HepG2 (cell line): Measurements from ENCODE around the gene ZNF431. TPM values are rescaled to one million over a fixed set of nuclear protein-coding genes. Genes with fewer than 3 reads are reported as not detected.

ENCODE experiments used
- BCL6 ChIP-seq: IDR thresholded peaks from 2 replicates; pipeline ENCODE4 v1.6.1; 2016; ENCODE audit warnings: missing genetic modification reagents, missing compliant biosample characterization
- CAMTA2 ChIP-seq: sonication (generic); formaldehyde crosslinking; IDR thresholded peaks from 2 replicates; pipeline ENCODE4 v1.4.0; 2020; ENCODE audit warnings: mild to moderate bottlenecking, missing genetic modification reagents, borderline replicate concordance
- DPF2 ChIP-seq: sonication (generic); formaldehyde crosslinking; IDR thresholded peaks from 2 replicates; pipeline ENCODE4 v1.4.0; 2020; ENCODE audit warnings: mild to moderate bottlenecking, low read depth, missing genetic modification reagents, borderline replicate concordance
- EED ChIP-seq: sonication (generic); formaldehyde crosslinking; IDR thresholded peaks from 2 replicates; pipeline ENCODE4 v1.5.0; 2020; ENCODE audit warnings: mild to moderate bottlenecking, missing genetic modification reagents
- EHMT2 ChIP-seq: fragments of 200-600 bp; sonication (generic); IDR thresholded peaks from 2 replicates; pipeline ENCODE4 v1.7.0; 2017; ENCODE audit warnings: antibody characterized with exemption, low read depth, low read length, borderline replicate concordance
- ELF3 ChIP-seq: IDR thresholded peaks from 2 replicates; pipeline ENCODE4 v1.6.1; 2016; ENCODE audit warnings: missing genetic modification reagents, missing compliant biosample characterization
- ELF4 ChIP-seq: sonication (generic); formaldehyde crosslinking; IDR thresholded peaks from 2 replicates; pipeline ENCODE4 v1.5.0; 2020; ENCODE audit warnings: missing genetic modification reagents, mild to moderate bottlenecking, moderate library complexity, borderline replicate concordance
- GPN1 ChIP-seq: sonication (generic); formaldehyde crosslinking; IDR thresholded peaks from 2 replicates; pipeline ENCODE4 v1.5.1; 2020; ENCODE audit warnings: missing genetic modification reagents, borderline replicate concordance
- HNRNPK ChIP-seq: fragments of 200-400 bp; formaldehyde crosslinking; IDR thresholded peaks from 2 replicates; pipeline ENCODE4 v1.6.1; 2018; ENCODE audit warnings: low read length, low read depth, moderate library complexity, mild to moderate bottlenecking; ENCODE audit not compliant: poor library complexity, severe bottlenecking
- JUN ChIP-seq: sonication (generic); formaldehyde crosslinking; IDR thresholded peaks from 2 replicates; pipeline ENCODE4 v1.4.0; 2020; ENCODE audit warnings: mild to moderate bottlenecking, missing genetic modification reagents
- LCORL ChIP-seq, 2 experiments: fragments of 450-650 bp in 1 of 2; sonication (generic) in 1 of 2; formaldehyde crosslinking in 1 of 2; IDR thresholded peaks; 2 replicates each; pipeline versions ENCODE4 v1.5.0 to v1.6.1; 2017 to 2020; ENCODE audit warnings: antibody characterized with exemption in 1 of 2, missing genetic modification reagents in 1 of 2
- SAFB2 ChIP-seq: sonication (generic); formaldehyde crosslinking; IDR thresholded peaks from 2 replicates; pipeline ENCODE4 v1.5.1; 2020; ENCODE audit warnings: missing genetic modification reagents, low read depth, mild to moderate bottlenecking, borderline replicate concordance
- STAT5B ChIP-seq: sonication (generic); formaldehyde crosslinking; IDR thresholded peaks from 2 replicates; pipeline ENCODE4 v1.4.0; 2020; ENCODE audit warnings: missing genetic modification reagents
- ZFP37 ChIP-seq: sonication (generic); formaldehyde crosslinking; IDR thresholded peaks from 2 replicates; pipeline ENCODE4 v1.4.0; 2020; ENCODE audit warnings: missing genetic modification reagents, borderline replicate concordance
- ZNF335 ChIP-seq: sonication (generic); formaldehyde crosslinking; IDR thresholded peaks from 2 replicates; pipeline ENCODE4 v1.4.0; 2020; ENCODE audit warnings: missing genetic modification reagents
- ZNF33B ChIP-seq: sonication (generic); formaldehyde crosslinking; IDR thresholded peaks from 2 replicates; pipeline ENCODE4 v1.5.1; 2020; ENCODE audit warnings: mild to moderate bottlenecking, missing genetic modification reagents
- ZNF383 ChIP-seq: sonication (generic); formaldehyde crosslinking; IDR thresholded peaks from 2 replicates; pipeline ENCODE4 v1.4.0; 2020; ENCODE audit warnings: missing genetic modification reagents, mild to moderate bottlenecking, borderline replicate concordance
- ZNF414 ChIP-seq: sonication (generic); formaldehyde crosslinking; IDR thresholded peaks from 2 replicates; pipeline ENCODE4 v1.5.0; 2020; ENCODE audit warnings: missing genetic modification reagents
- ZNF496 ChIP-seq: sonication (generic); formaldehyde crosslinking; IDR thresholded peaks from 2 replicates; pipeline ENCODE4 v1.8.1; 2023; ENCODE audit warnings: mild to moderate bottlenecking, moderate library complexity, missing genetic modification reagents; ENCODE audit not compliant: insufficient replicate concordance
- ZNF776 ChIP-seq: sonication (generic); formaldehyde crosslinking; IDR thresholded peaks from 2 replicates; pipeline ENCODE4 v1.4.0; 2020; ENCODE audit warnings: mild to moderate bottlenecking, missing genetic modification reagents
- ZSCAN25 ChIP-seq: sonication (generic); formaldehyde crosslinking; IDR thresholded peaks from 2 replicates; pipeline ENCODE4 v1.8.0; 2022; ENCODE audit warnings: mild to moderate bottlenecking, missing genetic modification reagents
- polyA plus RNA-seq, 8 experiments: library from polyadenylated mRNA; depleted of rRNA in 3 of 8; stranded (reverse) in 7 of 8; unstranded in 1 of 8; fragments of >200 nt; fragmentation: Illumina TruSeq in 4 of 8; extraction: Trizol in 4 of 8; gene quantifications; 2 replicates each; pipeline versions ENCODE4 v1.2.1 to v1.2.3, GENCODE V29; 2011 to 2016; ENCODE audit warnings: low read depth in 4 of 8, missing spikeins in 1 of 8, mixed read lengths in 1 of 8; ENCODE audit not compliant: insufficient read depth in 1 of 8
- total RNA-seq, 5 experiments: library from RNA; depleted of rRNA; stranded (reverse); fragments of >200 nt; fragmentation: Illumina TruSeq; extraction: Trizol; gene quantifications; 2 replicates each; pipeline ENCODE4 v1.2.3, GENCODE V29; 2016; ENCODE audit warnings: low read depth in 1 of 5
- TF ChIP-seq, protein P1 (sequence below): sonication (generic); formaldehyde crosslinking; IDR thresholded peaks from 2 replicates; pipeline ENCODE4 v1.9.0; 2021; ENCODE audit warnings: missing genetic modification reagents, borderline replicate concordance
- TF ChIP-seq, protein P2 (sequence below): sonication (generic); formaldehyde crosslinking; IDR thresholded peaks from 2 replicates; pipeline ENCODE4 v1.4.0; 2020; ENCODE audit warnings: missing genetic modification reagents
- TF ChIP-seq, protein P3 (sequence below): sonication (generic); formaldehyde crosslinking; IDR thresholded peaks from 2 replicates; pipeline ENCODE4 v1.5.0; 2020; ENCODE audit warnings: mild to moderate bottlenecking, missing genetic modification reagents, borderline replicate concordance

The ZNF431 gene
- total and polyA plus RNA-seq, 2 of the 13 experiments (the other 11 are each of a cell fraction or from before 2014, with no cell fraction given) = 4.4 to 11.8 TPM

DNA sequence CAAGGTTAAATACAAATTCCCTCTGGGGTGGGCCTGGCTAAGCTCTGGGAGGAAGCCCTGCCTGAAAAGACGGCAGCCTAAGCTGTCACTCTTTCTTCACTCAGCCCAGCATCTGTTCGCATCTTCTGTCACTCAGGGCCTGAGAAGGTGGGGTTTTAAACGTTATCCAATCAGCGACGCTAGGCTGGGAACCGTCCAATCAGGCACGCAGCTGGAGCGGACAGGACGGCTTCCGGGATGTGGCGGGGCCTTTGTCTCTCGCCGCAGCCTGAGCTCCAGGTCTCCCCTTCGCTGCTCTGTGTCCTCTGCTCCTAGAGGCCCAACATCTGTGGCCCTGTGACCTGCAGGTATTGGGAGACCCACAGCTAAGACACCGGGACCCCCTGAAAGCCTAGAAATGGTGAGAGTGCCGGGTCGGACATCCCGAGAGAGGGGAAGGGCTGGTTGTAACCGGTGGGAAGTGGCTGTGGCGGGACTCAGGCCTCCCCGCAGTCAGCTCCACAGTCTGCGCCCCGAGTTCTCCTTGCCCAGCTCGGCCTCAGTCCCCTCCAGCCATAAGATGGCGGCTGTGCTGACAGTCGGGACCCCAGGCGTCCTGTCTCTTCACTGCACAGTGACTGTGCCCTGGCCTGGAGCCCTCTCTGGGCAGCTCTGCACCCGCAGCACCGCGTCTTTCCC, at the start of gene ZNF431 (continued):
- TF ChIP-seq ZNF776 (CRISPR knock-in tag) = no peak
- no peak for TF ChIP-seq JUN (CRISPR knock-in tag)
- TF ChIP-seq, protein P1, sequence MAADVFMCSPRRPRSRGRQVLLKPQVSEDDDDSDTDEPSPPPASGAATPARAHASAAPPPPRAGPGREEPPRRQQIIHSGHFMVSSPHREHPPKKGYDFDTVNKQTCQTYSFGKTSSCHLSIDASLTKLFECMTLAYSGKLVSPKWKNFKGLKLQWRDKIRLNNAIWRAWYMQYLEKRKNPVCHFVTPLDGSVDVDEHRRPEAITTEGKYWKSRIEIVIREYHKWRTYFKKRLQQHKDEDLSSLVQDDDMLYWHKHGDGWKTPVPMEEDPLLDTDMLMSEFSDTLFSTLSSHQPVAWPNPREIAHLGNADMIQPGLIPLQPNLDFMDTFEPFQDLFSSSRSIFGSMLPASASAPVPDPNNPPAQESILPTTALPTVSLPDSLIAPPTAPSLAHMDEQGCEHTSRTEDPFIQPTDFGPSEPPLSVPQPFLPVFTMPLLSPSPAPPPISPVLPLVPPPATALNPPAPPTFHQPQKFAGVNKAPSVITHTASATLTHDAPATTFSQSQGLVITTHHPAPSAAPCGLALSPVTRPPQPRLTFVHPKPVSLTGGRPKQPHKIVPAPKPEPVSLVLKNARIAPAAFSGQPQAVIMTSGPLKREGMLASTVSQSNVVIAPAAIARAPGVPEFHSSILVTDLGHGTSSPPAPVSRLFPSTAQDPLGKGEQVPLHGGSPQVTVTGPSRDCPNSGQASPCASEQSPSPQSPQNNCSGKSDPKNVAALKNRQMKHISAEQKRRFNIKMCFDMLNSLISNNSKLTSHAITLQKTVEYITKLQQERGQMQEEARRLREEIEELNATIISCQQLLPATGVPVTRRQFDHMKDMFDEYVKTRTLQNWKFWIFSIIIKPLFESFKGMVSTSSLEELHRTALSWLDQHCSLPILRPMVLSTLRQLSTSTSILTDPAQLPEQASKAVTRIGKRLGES (CRISPR knock-in tag) = no peak
- no peak for TF ChIP-seq ELF3
- TF ChIP-seq ZNF414 (CRISPR knock-in tag) = no peak
- TF ChIP-seq ZSCAN25 (CRISPR knock-in tag) = no peak
- TF ChIP-seq, protein P2, sequence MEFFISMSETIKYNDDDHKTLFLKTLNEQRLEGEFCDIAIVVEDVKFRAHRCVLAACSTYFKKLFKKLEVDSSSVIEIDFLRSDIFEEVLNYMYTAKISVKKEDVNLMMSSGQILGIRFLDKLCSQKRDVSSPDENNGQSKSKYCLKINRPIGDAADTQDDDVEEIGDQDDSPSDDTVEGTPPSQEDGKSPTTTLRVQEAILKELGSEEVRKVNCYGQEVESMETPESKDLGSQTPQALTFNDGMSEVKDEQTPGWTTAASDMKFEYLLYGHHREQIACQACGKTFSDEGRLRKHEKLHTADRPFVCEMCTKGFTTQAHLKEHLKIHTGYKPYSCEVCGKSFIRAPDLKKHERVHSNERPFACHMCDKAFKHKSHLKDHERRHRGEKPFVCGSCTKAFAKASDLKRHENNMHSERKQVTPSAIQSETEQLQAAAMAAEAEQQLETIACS (CRISPR knock-in tag) = no peak
- no peak for TF ChIP-seq ZFP37
- no peak for TF ChIP-seq EHMT2
- no peak; the same call in 1 of the 2 replicates for TF ChIP-seq GPN1 (CRISPR knock-in tag)
- no peak for TF ChIP-seq HNRNPK
- no peak for TF ChIP-seq DPF2 (CRISPR knock-in tag)
- no peak for TF ChIP-seq STAT5B
- no peak for TF ChIP-seq LCORL (IDR thresholded peaks at IDR 0.05)
- no peak for TF ChIP-seq LCORL (CRISPR knock-in tag; IDR thresholded peaks at IDR 0.05)
- TF ChIP-seq ELF4 (CRISPR knock-in tag) = no peak
- TF ChIP-seq ZNF496 (CRISPR knock-in tag) = no peak
- no peak for TF ChIP-seq ZNF335 (CRISPR knock-in tag)
- TF ChIP-seq SAFB2 (CRISPR knock-in tag) = no peak
- TF ChIP-seq EED = no peak
- TF ChIP-seq, protein P3, sequence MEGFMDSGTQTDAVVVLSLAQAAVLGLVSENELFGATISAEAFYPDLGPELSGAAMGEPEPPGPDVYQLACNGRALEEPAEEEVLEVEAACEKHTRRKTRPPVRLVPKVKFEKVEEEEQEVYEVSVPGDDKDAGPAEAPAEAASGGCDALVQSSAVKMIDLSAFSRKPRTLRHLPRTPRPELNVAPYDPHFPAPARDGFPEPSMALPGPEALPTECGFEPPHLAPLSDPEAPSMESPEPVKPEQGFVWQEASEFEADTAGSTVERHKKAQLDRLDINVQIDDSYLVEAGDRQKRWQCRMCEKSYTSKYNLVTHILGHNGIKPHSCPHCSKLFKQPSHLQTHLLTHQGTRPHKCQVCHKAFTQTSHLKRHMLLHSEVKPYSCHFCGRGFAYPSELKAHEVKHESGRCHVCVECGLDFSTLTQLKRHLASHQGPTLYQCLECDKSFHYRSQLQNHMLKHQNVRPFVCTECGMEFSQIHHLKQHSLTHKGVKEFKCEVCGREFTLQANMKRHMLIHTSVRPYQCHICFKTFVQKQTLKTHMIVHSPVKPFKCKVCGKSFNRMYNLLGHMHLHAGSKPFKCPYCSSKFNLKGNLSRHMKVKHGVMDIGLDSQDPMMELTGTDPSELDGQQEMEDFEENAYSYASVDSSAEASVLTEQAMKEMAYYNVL = no peak
- TF ChIP-seq BCL6 (CRISPR knock-in tag) = no peak
- TF ChIP-seq ZNF383 = no peak
- TF ChIP-seq ZNF33B = no peak
- TF ChIP-seq CAMTA2 (CRISPR knock-in tag) = no peak
